HG03442 (cell line): ENCODE results near the gene PPP2CA.

ENCODE experiments used
- ATAC-seq: cut with Tn5 transposase; IDR thresholded peaks from one replicate; pipeline ENCODE4 v1.9.1; 2021; ENCODE audit warnings: mild to moderate bottlenecking, moderate library complexity; ENCODE audit not compliant: unreplicated experiment

Gene PPP2CA

GRCh38 chr5:134149571-134150303 lies 76.1 kb downstream of the PPP2CA start:
- ATAC-seq = no peak

- ATAC-seq = no peak
These were observed 76.8 kb downstream of the PPP2CA start for GRCh38 chr5:134148986-134149539.

GRCh38 chr5:134148316-134148715 lies 77.6 kb downstream of the PPP2CA start:
- ATAC-seq = no peak

GRCh38 chr5:134146651-134147518 lies 79.0 kb downstream of the PPP2CA start:
- ATAC-seq = no peak

GRCh38 chr5:134145779-134146581 lies 79.9 kb downstream of the PPP2CA start:
- peak; percentile 68 for ATAC-seq

- ATAC-seq = no peak
These were observed 80.7 kb downstream of the PPP2CA start for GRCh38 chr5:134145041-134145757.
